Measurements from ENCODE around the gene VILL.
"Not testable (repeated sequence)": the region's sequence is repeated elsewhere in the genome, so short reads cannot be mapped to it uniquely, and the experiment has no call there.

The VILL gene

GRCh38 chr3:37987315-37987697 is 3.3 kb upstream of the VILL start:
- no peak for DNase-seq

- DNase-seq, result no peak
Observed at GRCh38 chr3:37987751-37988179, 2.8 kb upstream of the VILL start.

GRCh38 chr3:37988376-37988775 is 2.2 kb upstream of the VILL start:
- not testable (repeated sequence) for DNase-seq

GRCh38 chr3:37988931-37989525 is 1.6 kb upstream of the VILL start:
- DNase-seq, result no peak

GRCh38 chr3:37989821-37990480 is 635 bp upstream of the VILL start:
- DNase-seq, result no peak

GRCh38 chr3:37991109-37991508 is 523 bp downstream of the VILL start:
- DNase-seq, result no peak

GRCh38 chr3:37991823-37992222 is 1.2 kb downstream of the VILL start:
- no peak for DNase-seq

GRCh38 chr3:37992271-37993066 is 1.9 kb downstream of the VILL start:
- DNase-seq, result no peak

GRCh38 chr3:37993067-37993455 is 2.5 kb downstream of the VILL start:
- no peak for DNase-seq

GRCh38 chr3:37993460-37993819 is 2.9 kb downstream of the VILL start:
- DNase-seq, result no peak

- DNase-seq, result peak in 3 of 4 experiments; percentile 20 to 43 (median 40)
Observed at GRCh38 chr3:37993820-37994638, 3.4 kb downstream of the VILL start.

GRCh38 chr3:37994639-37994972 is 4.0 kb downstream of the VILL start:
- DNase-seq, result no peak

- DNase-seq, result no peak
Observed at GRCh38 chr3:37995652-37996641, 5.4 kb downstream of the VILL start.

GRCh38 chr3:37996785-37997301 is 6.3 kb downstream of the VILL start:
- DNase-seq, result peak; percentile 37 to 85 (median 52)

GRCh38 chr3:37997342-37997741 is 6.8 kb downstream of the VILL start:
- DNase-seq, result no peak

- no peak for DNase-seq
Observed at GRCh38 chr3:37997791-37998370, 7.3 kb downstream of the VILL start.

- no peak for DNase-seq
Observed at GRCh38 chr3:37999836-38000235, 9.2 kb downstream of the VILL start.

- no peak for DNase-seq
Observed at GRCh38 chr3:38000242-38000916, 9.8 kb downstream of the VILL start.

- DNase-seq, result no peak
Observed at GRCh38 chr3:38000965-38001455, 10.4 kb downstream of the VILL start.

- DNase-seq, result no peak
Observed at GRCh38 chr3:38001456-38002081, 11.0 kb downstream of the VILL start.
